Stimulated activated CD4-positive, alpha-beta T cell treated with anti-CD3 and anti-CD28 coated beads, Interleukin-2, amount 100 ng/mL, for 4 hours (primary cell): ENCODE measurements around the gene STRN3.

Experiments
- DNase-seq: peaks from one replicate; pipeline ENCODE4 v3.0.0-alpha.2; 2020; ENCODE audit warnings: low read depth

STRN3 gene

GRCh38 chr14:30873308-30874119 is 152.7 kb downstream of the STRN3 start:
- DNase-seq = no peak

- no peak for DNase-seq
Measured at GRCh38 chr14:30872602-30873001, 153.6 kb downstream of the STRN3 start.

GRCh38 chr14:30869551-30870155 is 156.5 kb downstream of the STRN3 start:
- no peak for DNase-seq

- DNase-seq = no peak
Measured at GRCh38 chr14:30868736-30869135, 157.4 kb downstream of the STRN3 start.

GRCh38 chr14:30864934-30865333 is 161.2 kb downstream of the STRN3 start:
- DNase-seq = no peak

GRCh38 chr14:30861200-30861599 is 165.0 kb downstream of the STRN3 start:
- DNase-seq = no peak

- DNase-seq = no peak
Measured at GRCh38 chr14:30855345-30856037, 170.7 kb downstream of the STRN3 start.

GRCh38 chr14:30854492-30854891 is 171.7 kb downstream of the STRN3 start:
- no peak for DNase-seq

GRCh38 chr14:30853946-30854345 is 172.2 kb downstream of the STRN3 start:
- DNase-seq = no peak

- DNase-seq = no peak
Measured at GRCh38 chr14:30849983-30850382, 176.2 kb downstream of the STRN3 start.

- DNase-seq = no peak
Measured at GRCh38 chr14:30849354-30849753, 176.8 kb downstream of the STRN3 start.

GRCh38 chr14:30848449-30849240 is 177.5 kb downstream of the STRN3 start:
- no peak for DNase-seq
